ENCODE data around the gene HECTD4.

DNA sequence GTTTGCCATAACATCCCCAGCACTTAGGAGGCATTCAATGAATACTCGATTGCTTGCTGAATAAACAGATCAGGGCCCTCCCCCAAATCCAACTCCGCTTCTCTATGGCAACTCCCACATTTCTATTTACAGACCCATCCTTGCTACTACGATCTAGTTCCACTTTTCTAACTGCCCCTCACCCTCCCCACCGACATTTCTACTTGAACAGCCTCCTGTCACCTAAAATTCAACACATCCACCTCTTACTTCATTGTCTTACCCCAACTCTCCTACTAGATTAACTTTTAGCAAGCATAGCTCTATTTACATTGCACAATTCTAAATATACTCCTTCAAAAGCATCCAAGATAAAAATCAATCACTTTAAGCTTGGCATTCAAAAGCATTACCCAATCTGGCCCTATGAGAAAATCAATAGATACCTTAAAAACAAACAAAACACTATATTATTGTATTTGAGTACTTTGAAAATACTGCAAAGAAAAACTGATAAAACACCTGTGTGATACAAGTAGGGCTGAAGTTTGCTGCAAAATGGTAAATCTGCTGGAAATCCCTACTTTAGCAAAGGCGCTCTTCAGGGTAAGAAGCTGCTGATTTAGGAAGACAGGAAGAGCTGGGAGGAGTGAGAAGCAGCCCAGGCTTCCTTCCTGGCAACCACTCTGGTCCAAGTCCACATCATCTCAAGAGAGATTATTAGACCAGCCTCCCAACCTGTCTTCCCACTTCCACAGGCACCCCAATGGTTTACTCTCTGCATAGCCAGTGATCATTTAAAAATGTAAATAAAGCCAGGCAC is 96.4 kb downstream of the HECTD4 start:
- TF ChIP-seq, protein P1, sequence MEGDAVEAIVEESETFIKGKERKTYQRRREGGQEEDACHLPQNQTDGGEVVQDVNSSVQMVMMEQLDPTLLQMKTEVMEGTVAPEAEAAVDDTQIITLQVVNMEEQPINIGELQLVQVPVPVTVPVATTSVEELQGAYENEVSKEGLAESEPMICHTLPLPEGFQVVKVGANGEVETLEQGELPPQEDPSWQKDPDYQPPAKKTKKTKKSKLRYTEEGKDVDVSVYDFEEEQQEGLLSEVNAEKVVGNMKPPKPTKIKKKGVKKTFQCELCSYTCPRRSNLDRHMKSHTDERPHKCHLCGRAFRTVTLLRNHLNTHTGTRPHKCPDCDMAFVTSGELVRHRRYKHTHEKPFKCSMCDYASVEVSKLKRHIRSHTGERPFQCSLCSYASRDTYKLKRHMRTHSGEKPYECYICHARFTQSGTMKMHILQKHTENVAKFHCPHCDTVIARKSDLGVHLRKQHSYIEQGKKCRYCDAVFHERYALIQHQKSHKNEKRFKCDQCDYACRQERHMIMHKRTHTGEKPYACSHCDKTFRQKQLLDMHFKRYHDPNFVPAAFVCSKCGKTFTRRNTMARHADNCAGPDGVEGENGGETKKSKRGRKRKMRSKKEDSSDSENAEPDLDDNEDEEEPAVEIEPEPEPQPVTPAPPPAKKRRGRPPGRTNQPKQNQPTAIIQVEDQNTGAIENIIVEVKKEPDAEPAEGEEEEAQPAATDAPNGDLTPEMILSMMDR (IDR thresholded peaks at IDR 0.05 in 8 of 11, conservative IDR thresholded peaks at IDR 0.05 in 3 of 11) = no peak
- no peak for TF ChIP-seq POLR2AphosphoS5 (IDR thresholded peaks at IDR 0.05)
